ENCODE results near the gene RNU4-1.

The RNU4-1 gene

DNA sequence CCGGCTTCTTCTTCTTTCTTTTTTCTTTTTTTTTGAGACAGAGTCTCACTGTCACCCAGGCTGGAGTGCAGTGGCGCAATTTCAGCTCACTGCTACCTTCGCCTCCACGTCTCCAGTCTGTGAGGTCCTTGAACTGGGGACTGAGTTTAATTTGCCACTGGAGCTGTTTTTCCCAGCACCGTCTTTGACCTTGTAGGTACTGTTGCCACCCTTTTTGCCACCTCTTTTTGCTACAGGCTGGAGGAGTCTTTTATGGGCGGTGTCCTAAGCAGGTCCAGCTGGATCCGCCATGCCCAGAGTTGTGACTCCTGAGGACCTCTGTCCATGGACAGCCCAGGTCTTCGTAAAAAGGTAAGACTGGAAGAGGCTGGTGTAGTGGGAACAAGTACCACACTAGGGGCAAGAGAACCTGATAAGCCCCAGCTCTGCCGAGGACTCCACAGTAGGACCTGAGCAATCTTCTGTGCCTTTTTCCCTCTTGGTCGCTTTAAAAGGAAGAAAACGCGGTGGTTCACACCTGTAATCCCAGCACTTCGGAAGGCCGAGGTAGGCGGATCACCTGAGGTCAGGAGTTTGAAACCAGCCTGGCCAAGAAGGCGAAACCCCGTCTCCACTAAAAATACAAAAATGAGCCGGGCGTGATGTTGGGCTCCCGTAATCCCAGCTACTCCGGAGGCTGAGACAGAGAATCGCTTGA, 2.3 kb downstream of the RNU4-1 start:
- TF ChIP-seq, protein P1, sequence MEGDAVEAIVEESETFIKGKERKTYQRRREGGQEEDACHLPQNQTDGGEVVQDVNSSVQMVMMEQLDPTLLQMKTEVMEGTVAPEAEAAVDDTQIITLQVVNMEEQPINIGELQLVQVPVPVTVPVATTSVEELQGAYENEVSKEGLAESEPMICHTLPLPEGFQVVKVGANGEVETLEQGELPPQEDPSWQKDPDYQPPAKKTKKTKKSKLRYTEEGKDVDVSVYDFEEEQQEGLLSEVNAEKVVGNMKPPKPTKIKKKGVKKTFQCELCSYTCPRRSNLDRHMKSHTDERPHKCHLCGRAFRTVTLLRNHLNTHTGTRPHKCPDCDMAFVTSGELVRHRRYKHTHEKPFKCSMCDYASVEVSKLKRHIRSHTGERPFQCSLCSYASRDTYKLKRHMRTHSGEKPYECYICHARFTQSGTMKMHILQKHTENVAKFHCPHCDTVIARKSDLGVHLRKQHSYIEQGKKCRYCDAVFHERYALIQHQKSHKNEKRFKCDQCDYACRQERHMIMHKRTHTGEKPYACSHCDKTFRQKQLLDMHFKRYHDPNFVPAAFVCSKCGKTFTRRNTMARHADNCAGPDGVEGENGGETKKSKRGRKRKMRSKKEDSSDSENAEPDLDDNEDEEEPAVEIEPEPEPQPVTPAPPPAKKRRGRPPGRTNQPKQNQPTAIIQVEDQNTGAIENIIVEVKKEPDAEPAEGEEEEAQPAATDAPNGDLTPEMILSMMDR (IDR thresholded peaks at IDR 0.05; ENCODE audit: extremely low read depth, insufficient read depth, missing control alignments), result no peak
- no peak for DNase-seq (ENCODE audit: low spot score)
- in situ Hi-C loops (cut with MboI; ENCODE audit: low pct_unique_long_range_greater_than_20kb, low sequenced_read_pairs, unreplicated experiment), result no loop called here

- no peak for DNase-seq (ENCODE audit: low spot score)
- in situ Hi-C loops (cut with MboI; ENCODE audit: low pct_unique_long_range_greater_than_20kb, low sequenced_read_pairs, unreplicated experiment), result no loop called here
- TF ChIP-seq, protein P1 (IDR thresholded peaks at IDR 0.05; ENCODE audit: extremely low read depth, insufficient read depth, missing control alignments), result no peak
These were observed 5.5 kb downstream of the RNU4-1 start for GRCh38 chr12:120287491-120287890.

GRCh38 chr12:120286768-120287490, 6.1 kb downstream of the RNU4-1 start:
- in situ Hi-C loops (cut with MboI; ENCODE audit: low pct_unique_long_range_greater_than_20kb, low sequenced_read_pairs, unreplicated experiment), result no loop called here
- DNase-seq (ENCODE audit: low spot score), result no peak
- TF ChIP-seq, protein P1 (IDR thresholded peaks at IDR 0.05; ENCODE audit: extremely low read depth, insufficient read depth, missing control alignments), result no peak

DNA sequence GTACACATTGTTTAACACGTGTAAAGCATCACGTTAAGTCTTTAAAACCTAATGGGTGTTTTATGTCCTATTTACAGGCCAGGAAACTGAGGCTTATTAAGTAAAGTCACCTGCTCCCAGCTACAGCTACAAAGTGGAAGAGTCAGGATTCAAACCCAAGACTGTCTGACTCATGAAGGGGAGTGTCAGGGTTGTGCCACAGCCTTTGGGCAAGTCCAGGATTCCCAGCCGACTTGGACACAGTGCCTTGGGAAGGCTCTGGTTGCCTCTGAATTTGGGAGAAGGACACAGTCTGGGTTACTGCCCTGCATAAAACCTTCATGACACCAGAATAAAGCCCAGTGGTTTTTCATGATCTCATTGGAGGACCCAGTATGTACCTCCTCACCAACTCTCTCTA, 8.7 kb downstream of the RNU4-1 start:
- DNase-seq (ENCODE audit: low spot score), result no peak
- in situ Hi-C loops (cut with MboI; ENCODE audit: low pct_unique_long_range_greater_than_20kb, low sequenced_read_pairs, unreplicated experiment), result no loop called here
- TF ChIP-seq, protein P1 (IDR thresholded peaks at IDR 0.05; ENCODE audit: extremely low read depth, insufficient read depth, missing control alignments), result no peak

- TF ChIP-seq, protein P1 (IDR thresholded peaks at IDR 0.05; ENCODE audit: extremely low read depth, insufficient read depth, missing control alignments), result no peak
- no peak for DNase-seq (ENCODE audit: low spot score)
- in situ Hi-C loops (cut with MboI; ENCODE audit: low pct_unique_long_range_greater_than_20kb, low sequenced_read_pairs, unreplicated experiment), result no loop called here
These were observed 9.7 kb downstream of the RNU4-1 start for GRCh38 chr12:120283318-120283717.

DNA sequence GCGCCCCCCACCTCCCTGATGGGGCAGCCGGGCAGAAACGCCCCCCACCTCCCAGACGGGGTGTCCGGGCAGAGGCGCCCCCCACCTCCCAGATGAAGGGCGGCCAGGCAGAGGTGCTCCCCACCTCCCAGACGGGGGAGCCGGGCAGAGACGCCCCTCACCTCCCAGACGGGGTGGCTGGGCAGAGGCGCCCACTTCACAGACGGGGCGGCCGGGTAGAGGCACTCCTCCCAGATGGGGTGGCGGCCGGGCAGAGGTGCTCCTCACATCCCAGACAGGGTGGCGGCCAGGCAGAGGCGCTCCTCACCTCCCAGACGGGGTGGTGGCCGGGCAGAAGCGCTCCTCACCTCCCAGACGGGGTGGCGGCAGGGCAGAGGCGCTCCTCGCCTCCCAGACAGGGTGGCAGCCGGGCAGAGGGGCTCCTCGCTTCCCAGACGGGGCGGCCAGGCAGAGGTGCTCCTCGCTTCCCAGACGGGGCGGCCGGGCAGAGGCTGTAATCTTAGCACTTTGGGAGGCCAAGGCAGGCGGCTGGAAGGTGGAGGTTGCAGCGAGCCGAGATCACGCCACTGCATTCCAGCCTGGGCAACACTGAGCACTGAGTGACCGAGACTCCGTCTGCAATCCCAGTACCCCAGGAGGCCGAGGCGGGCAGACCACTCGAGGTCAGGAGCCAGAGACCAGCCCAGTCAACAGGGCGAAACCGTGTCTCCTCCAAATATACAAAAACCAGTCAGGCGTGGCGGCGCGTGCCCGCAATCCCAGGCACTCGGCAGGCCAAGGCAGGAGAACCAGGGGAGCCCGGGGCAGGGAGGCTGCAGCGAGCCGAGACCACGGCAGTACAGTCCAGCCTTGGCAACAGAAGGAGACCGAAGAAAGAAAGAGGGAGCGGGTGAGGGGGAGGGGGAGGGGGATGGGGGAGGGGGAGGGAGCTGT, 14.6 kb downstream of the RNU4-1 start:
- in situ Hi-C loops (cut with MboI; ENCODE audit: low pct_unique_long_range_greater_than_20kb, low sequenced_read_pairs, unreplicated experiment), result no loop called here
- no peak for DNase-seq (ENCODE audit: low spot score)
- TF ChIP-seq, protein P1 (IDR thresholded peaks at IDR 0.05; ENCODE audit: extremely low read depth, insufficient read depth, missing control alignments), result no peak

All from GM13977 (cell line).